GM11168 (cell line): ENCODE data around the gene LRCH4.

Source experiments
- in situ Hi-C: fragments of 300-500 bp; cut with MboI; formaldehyde crosslinking; loops from one replicate; pipeline ENCODE4 v1.12.0; 2022; ENCODE audit warnings: low sequenced_read_pairs; ENCODE audit not compliant: unreplicated experiment

Gene LRCH4

DNA sequence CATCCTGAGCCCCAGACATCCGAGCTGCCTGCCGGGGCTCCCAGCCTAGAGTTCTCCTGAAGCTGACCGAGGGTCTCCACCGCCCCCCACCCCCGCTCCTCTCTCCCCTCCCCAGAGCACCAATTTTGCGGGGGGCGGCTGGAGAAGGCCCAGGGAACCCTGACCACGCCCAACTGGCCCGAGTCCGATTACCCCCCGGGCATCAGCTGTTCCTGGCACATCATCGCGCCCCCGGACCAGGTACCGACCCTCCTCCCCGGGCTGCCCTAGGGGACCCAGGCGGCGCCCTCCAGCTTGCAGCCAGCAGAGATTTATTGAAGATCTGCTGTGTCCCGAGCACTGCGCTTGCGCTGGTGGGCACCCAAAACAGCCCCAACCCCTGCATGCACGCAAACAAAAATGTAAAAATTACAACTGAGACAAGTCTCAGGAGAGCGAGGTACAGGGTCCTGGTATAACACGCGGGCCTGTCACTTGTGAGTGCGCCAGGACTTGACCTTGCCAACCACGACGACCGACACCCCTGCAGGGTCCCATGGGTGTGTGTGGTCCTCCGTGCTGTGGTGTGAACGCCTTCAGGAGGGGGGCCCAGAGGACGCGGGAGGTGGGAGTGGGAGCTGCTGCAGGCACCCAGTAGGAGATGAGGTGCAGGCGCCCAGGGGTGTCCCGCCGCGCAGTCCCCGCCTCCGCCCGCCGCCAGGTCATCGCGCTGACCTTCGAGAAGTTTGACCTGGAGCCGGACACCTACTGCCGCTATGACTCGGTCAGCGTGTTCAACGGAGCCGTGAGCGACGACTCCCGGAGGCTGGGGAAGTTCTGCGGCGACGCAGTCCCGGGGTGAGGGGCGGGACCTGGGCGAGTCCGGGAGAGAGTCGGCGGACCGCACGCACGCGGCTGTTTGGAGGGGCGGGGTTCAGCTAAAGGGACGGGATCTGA lies 19.3 kb upstream of the LRCH4 start:
- in situ Hi-C loops = no loop called here

DNA sequence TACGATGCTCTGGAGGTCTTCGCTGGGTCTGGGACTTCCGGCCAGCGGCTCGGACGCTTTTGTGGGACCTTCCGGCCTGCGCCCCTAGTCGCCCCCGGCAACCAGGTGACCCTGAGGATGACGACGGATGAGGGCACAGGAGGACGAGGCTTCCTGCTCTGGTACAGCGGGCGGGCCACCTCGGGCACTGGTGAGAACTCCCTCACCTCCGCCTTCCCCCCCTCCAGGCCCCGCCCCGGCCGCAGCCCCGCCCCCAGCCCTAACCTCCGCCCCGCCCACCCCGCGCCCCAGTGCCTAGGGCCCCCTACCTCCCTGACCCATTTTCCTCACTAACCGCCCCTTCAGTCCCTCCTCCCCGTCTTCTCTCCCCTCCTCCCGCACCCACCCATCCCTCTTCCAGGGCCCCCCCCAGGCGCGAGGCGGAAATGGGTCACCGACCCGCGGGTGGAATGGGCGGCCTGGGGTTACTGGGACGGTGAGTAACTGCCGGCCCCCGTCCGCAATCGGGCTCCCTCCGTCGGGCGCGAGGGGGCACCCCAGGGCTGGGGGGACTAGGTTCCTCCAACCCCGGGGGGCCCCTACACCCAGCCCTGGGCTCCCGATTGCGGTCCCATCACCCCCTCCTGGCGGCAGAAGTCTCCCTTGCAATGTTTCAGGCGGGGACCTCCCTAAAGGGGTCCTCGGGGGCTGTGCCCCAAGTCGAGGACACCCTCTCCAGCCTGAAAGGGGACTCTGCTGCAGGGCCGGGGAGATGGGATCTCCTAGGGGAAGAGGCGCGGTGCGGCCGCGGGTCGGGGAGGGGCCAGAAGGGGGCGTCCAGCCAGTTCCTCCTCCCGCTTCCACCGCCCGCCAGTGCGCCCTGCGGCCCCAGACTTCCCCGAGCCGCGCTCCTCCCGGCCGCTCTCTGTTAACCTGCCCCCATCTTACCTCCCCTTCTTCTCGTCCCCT lies 18.4 kb upstream of the LRCH4 start:
- in situ Hi-C loops = no loop called here

DNA sequence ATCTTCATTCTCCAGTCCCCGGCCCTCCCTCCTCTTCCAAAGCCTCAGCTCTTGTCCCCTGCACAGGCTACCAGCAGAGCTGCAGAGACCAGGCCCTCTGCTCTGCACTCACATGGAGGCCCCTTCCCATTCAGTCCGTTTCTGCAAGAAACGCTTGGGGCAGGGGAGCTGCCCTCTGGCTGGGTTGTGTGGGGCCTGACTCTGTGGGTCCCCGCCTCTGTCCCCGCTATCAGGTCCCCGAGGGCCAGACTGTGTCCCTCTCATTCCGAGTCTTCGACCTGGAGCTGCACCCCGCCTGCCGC lies 17.7 kb upstream of the LRCH4 start:
- in situ Hi-C loops = no loop called here

DNA sequence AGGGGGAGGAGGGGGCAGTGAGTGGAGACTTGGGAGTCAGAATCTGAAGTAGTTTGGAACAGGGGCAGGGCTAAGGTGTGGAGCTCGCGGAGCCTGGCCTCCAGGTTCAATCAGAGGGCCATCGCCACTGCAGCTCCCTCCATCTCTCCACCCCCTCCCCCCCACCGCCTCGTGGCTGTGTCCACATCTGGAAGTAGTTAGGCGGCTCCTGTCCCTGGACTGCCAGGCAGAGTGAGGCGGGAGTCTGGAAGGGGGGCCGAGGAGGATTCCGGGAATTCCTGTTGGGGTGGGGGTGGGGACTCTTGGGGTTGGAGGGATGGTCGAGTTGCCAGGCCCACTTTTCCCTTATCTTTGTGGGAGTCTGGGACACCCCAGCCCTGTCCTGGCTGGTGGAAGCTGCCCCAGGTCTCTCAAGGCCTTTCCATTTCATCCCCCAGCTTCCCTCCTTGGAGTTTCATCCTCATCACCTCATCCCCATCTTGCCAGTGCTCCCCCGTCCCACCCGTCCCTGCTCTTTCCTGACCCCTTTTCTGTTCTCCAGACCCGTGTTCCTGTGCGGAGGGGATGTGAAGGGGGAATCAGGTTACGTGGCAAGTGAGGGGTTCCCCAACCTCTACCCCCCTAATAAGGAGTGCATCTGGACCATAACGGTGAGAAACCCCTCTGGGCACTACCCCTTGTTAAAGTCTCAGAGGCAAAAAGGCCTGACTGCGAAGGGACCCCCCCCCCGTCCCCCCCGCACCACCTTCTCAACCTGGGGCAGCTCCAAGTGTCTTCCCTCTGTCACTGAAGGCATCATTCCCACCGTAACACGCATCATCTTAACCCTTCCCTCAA lies 17.2 kb upstream of the LRCH4 start:
- in situ Hi-C loops = no loop called here

DNA sequence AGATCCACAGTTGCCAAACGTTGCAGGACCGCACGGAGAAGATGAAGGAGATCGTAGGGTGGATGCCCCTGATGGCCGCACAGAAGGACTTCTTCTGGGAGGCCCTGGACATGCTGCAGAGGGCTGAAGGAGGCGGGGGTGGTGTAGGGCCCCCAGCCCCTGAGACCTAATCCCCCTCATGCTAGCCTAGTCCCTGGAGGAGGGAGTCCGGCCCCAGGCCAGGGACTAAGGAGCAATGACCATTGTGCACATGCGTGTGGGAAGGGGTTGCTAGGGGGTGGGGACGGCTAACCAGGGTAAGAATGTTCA lies 14.8 kb upstream of the LRCH4 start:
- in situ Hi-C loops = no loop called here

DNA sequence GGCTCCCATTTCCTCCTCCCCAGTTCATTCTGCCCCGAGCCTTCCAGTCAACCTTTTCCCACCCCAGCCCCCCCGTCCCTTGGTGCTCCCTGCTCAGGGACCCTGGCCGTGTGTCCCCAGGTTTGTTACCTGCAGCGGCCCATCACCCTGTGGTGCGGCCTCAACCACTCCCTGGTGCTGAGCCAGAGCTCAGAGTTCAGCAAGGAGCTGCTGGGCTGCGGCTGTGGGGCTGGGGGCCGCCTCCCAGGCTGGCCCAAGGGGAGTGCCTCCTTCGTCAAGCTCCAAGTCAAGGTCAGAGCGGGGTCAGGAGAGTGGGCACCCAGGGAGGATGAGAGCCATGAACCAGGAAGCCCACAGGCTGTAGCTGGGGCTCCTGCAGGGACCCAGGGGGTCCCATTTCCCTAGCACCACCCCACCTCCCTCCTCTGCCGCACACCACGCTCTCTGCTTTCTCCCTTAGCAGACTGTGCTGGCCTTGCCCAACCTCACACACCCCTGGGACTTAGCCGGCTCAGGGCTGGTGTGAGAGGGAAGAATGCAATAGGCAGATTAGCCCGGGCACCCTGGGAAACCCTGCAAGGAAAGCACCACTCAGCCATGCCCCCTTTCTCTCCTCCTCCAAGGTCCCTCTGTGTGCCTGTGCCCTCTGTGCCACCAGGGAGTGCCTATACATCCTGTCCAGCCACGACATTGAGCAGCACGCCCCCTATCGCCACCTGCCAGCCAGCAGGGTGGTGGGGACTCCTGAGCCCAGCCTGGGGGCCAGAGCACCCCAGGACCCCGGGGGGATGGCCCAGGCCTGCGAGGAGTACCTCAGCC lies 14.2 kb upstream of the LRCH4 start:
- in situ Hi-C loops = no loop called here

DNA sequence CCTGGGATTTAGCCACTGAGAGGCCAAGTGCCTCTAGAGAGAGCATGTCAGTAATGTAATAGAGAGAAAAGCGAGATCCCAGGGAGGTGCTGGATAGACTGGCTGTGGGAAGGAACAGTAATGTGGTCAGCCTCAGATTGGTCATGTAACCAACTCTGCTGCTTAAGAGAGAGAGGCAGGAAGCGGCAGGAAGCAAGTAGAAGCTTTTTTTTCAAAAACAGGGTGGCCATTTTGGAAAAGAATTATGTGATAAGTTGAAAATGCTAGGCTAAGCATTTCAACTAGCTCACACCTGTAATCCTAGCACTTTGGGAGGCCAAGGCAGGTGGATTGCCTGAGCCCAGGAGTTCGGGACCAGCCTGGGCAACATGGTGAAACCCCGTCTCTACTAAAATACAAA lies 12.5 kb upstream of the LRCH4 start:
- in situ Hi-C loops = no loop called here

DNA sequence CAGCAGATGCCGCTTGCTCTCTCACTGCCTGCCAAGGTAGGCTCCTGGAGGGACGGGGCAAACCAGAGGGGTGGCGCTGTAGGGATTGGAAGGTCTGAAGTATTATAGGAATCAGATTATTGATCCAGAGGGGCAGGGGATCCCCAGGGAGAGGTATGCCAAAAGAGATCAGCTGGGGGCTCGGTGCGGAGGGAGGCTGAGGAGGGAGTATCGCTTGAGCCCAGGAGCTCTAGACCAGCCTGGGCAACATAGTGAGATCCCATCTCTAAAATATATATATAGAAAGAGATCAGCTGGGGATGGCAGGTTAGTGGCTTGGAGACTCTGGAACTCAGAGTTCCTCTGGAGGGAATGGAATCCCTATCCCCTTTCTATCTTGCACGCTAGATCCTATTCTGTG lies 9.3 kb upstream of the LRCH4 start:
- in situ Hi-C loops = no loop called here

DNA sequence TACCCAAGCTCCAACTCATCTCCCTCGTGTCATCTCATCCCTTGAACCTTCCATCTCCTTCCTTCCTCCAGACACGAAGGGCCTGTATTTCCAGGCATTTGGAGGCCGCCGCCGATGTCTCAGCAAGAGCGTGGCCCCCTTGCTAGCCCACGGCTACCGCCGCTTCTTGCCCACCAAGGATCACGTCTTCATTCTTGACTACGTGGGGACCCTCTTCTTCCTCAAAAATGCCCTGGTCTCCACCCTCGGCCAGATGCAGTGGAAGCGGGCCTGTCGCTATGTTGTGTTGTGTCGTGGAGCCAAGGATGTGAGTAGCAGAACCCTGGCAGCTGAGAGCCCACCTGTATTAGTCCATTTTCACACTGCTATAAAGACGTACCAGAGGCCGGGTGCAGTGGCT lies 5.7 kb upstream of the LRCH4 start:
- in situ Hi-C loops = no loop called here

DNA sequence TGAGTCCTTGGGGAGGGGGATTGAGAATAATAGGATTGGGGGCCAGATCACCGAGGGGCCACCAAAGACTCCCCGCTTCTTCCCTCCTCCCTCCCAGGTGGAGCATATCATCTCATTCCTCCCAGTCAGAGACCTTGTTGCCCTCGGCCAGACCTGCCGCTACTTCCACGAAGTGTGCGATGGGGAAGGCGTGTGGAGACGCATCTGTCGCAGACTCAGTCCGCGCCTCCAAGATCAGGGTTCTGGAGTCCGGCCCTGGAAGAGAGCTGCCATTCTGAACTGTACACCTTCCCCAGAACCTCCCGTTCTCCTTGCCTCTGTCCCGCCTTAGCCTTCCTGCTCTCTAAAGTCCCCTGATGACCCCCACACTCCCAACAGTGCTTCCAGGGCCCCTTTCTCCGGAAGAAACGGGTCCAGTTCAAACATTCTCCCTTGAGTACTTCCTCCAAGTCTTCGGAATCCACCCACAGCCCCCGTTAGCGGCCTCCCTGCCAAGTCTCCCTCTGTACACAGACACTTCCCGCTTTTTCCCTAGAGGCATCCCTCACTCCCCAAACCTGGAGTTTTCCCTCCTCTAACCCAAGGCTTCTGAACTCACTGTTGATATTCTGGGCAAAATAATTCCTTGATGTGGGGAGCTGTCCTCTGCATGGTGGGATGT lies 4.3 kb upstream of the LRCH4 start:
- in situ Hi-C loops = no loop called here

DNA sequence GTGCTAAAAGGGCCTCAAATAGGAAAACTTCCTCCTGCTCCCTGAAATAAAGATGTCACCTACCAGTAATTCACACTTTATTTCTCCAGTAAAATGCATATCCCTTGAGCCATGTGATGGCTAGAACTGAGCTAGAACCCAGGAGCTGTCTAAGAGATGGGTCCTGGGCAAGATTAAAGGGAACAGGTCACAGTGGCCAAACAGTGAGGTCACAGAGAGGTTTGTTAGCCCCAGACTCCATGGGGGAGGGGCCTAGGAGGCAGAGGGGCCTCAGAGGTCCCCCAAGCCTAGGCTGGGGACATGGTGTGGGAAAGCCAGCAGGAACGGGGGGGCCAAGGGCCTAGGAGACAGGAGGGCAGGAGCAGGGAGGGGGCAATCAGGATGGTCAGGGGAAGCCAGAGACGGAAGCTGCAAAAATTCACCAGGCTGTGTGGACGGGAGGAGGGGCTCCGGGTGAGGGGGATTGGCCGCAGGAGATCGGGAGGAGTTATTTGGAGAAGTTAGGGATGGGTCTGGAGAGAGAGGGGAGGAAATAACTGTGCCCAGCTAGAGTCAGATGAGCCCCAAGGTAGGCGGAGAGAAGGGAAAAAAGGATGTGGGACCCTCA lies 3.5 kb upstream of the LRCH4 start:
- in situ Hi-C loops = no loop called here

DNA sequence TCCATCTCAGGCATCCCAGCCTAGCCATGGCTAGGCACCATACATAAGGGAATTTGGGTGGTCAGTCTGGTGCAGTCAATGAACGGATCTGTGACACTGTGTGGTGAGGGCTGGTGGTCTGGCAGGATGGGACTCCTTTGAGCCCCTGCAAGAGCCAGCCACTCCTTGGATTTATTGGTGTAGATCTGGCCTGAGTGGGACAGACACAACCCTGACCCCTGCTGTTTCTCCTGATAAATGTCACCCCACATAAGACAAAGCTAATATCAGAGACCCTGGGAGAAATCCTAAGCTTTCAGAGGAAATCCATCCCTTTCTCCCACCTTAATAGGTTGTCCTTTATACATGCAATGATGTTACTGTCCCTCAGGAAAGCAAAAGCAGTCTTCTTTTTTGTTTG lies 2.5 kb upstream of the LRCH4 start:
- in situ Hi-C loops = no loop called here

DNA sequence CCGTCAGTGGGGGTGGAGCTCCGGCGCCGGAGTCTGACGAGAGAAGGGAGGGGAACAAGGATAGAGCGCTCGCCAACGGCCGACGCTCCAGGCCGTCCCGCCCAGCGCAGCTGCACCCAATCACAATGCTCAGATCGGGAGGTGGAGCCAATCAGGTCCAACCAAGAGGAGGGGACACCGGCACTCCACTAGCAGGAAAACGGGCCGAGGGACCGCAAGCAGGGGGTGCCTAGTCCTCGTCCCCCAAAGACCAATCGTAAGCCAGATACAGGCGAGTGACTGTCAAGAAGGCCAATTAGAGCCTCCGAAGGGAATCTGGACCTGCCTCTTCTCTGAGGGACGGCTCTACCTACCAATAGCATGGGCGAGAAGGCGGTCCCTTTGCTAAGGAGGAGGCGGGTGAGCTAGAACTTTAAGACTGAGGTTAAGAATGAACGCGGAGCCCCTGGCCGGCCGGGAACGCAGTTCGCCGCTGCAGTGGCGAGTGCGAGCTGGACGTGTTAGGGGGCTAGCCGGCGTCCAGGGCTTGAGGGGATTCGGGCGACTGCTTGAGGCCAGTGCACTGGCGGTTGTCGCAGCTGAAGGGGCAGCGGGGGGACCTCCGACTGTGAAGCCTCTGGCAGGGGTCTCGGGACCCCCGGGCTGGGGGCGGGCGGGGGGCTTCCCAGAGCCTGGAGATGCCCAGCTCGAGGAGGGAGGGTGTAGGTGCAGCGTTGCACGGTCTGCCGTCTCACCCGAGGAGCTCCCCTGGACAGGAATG lies 517 bp upstream of the LRCH4 start, which contains the start of gene FBXO24:
FBXO24 (plus strand) TSS at position 63 of the 760 bp plus-strand sequence; CDS start at position 361, 298 bp downstream.
- in situ Hi-C loops = no loop called here

DNA sequence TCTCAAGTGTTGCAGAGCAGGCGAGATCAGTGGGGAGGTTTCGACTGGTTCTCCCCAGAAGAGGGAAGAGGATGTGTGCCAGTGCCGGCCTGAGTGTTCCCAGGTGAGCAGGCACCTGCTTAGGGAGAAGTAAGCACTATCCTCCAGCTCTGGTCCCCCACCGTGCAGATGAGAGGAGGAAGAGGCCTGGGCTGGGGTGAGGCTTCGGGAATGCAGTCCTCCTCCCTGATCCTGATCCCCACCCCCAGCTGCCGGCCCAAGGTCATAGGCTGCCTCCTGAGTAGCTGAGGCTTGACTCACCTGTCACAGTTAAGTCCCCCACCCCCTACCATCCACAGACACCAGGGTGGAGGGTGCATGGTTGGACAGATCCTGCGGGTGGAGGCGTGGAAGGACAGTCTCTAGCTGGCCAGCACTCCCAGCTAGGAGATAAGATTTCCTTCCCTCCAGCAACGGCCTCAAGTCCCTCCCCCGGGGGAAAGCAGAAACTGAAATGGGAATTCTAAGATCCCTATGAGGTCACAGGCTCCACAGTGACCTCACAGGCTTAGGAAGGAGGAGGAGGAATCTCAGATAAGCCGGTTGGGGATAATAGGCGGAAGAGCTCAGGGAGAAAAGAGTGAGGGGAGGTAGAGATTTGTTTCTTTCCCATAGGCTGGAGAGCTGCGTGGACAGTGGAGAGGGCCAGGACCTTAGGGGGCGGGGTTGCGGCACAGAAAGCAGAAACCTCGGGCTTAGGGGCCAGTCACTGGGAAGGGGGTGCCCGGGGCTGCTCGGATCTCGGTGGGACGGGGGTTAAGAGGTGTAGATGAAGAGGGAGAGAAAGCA lies 1.0 kb downstream of the LRCH4 start:
- in situ Hi-C loops = no loop called here

DNA sequence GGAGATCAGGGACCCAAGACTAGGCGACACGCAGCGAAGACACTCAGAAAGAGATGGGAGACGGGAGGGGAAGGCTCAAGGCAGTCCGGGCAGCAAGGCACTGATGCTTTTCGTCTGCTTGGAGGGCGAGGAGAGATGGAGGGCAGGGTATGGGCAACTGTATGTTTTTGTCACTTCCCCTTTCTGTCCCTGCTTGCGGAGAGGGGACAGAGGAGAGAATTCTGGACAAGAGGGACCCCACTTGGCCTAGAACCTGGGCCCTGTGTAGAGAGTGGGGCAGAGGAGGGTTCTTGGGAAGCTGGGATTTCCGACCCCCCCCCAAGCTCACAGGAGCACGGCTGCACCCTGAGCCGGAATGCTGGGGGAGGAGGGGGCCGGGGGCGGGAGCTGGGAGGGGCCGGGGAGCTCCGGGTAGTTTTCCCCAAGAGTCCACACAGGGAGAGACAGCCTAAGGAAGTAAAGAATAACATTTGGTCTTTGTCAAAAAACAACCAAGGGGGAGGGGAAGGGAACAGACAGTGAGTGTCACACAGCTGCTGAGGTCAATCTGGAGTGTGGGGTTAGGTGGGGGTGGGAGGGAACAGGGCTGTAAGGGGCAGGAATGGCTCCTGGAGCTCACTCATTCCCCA lies 1.8 kb downstream of the LRCH4 start:
- in situ Hi-C loops = no loop called here

DNA sequence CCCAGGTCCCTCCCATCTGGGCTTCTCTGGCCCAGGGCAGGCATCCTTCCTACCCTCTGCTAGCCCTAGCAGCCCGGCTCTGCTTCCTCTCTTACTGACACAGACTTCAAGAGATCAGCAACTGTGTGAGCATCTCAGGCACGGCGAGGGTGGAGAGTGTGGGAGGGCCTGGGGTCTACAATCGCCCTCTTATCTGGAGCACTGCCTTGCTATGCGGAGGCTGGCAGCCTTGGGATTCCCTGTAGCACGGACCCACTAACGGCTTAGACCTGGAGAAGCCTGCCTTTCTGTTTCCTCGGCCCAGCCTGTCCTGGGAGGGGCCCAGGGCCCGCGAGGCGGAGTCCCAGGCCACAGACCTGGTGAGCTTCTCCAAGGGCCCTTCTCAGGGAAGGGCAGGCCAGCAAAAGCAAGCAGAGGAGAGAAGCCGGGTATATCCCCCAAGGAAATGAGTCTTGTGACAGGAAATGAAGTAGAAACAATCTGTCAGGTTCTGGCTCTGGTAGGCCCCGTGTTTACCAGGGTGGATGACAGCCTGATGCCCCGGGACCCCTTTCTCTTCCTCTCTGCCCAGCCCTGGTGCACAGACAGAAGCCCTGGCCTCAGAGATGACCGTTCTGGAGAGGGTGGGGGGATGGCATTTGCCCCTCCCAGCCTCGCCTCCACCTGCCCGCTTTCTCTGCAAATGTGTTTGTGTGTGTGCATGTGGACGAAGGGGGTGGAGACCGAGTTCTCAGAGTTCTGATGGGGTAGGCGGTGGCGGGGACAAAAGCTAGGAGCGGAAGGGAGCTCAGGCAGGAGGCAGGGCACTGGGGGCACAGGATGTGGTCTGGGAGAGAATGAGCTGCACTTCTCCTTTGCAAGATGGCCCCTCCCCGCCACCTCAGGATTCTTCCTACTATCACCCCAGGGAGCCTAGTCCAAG lies 2.5 kb downstream of the LRCH4 start:
- in situ Hi-C loops = no loop called here
